Mesodermal cell (in vitro differentiated cells): Measurements from ENCODE around the gene PSMC3IP. TPM values are rescaled to one million over a fixed set of nuclear protein-coding genes. Genes with fewer than 3 reads are reported as not detected.
"Not testable (repeated sequence)": the region's sequence is repeated elsewhere in the genome, so short reads cannot be mapped to it uniquely, and the experiment has no call there.

Experiments
- H3K27ac ChIP-seq: 2 replicates; pipeline ENCODE4 v1.7.0; 2013; ENCODE audit warnings: mild to moderate bottlenecking, low read depth, low read length, moderate library complexity; ENCODE audit not compliant: severe bottlenecking
- H3K36me3 ChIP-seq: 2 replicates; pipeline ENCODE4 v1.7.1; 2013; ENCODE audit warnings: mild to moderate bottlenecking, low read length, moderate library complexity; ENCODE audit not compliant: control insufficient read depth, insufficient read depth
- H3K4me1 ChIP-seq: one replicate; pipeline ENCODE4 v1.7.1; 2013; ENCODE audit warnings: mild to moderate bottlenecking, low read length; ENCODE audit not compliant: insufficient read depth, control insufficient read depth, poor library complexity, severe bottlenecking
- H3K4me3 ChIP-seq: 2 replicates; pipeline ENCODE4 v1.7.0; 2013; ENCODE audit warnings: low read length, control low read depth, mild to moderate bottlenecking; ENCODE audit not compliant: insufficient read depth, poor library complexity, severe bottlenecking; ENCODE audit errors: extremely low read depth
- H3K9me3 ChIP-seq: 2 replicates; pipeline ENCODE4 v1.7.1; 2013; ENCODE audit warnings: mild to moderate bottlenecking, low read length, moderate library complexity; ENCODE audit not compliant: control insufficient read depth
- WGBS, 2 experiments: methylation state at CpG; one replicate each; pipeline ENCODE4 v1.1.5; 2013; ENCODE audit warnings: missing lambda C conversion rate in 2 of 2; ENCODE audit not compliant: insufficient coverage in 2 of 2; 5-methylcytosine and 5-hydroxymethylcytosine counted together
- polyA plus RNA-seq, 2 experiments: library from polyadenylated mRNA; stranded (reverse); fragments of 50-300 nt; gene quantifications; one replicate each; pipeline ENCODE4 v1.2.3, GENCODE V29; 2013

The PSMC3IP gene, protein sequence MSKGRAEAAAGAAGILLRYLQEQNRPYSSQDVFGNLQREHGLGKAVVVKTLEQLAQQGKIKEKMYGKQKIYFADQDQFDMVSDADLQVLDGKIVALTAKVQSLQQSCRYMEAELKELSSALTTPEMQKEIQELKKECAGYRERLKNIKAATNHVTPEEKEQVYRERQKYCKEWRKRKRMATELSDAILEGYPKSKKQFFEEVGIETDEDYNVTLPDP
- 13.9 TPM for polyA plus RNA-seq (2013, experiment 1 of 2)
- 12.8 TPM for polyA plus RNA-seq (2013, experiment 2 of 2)

DNA sequence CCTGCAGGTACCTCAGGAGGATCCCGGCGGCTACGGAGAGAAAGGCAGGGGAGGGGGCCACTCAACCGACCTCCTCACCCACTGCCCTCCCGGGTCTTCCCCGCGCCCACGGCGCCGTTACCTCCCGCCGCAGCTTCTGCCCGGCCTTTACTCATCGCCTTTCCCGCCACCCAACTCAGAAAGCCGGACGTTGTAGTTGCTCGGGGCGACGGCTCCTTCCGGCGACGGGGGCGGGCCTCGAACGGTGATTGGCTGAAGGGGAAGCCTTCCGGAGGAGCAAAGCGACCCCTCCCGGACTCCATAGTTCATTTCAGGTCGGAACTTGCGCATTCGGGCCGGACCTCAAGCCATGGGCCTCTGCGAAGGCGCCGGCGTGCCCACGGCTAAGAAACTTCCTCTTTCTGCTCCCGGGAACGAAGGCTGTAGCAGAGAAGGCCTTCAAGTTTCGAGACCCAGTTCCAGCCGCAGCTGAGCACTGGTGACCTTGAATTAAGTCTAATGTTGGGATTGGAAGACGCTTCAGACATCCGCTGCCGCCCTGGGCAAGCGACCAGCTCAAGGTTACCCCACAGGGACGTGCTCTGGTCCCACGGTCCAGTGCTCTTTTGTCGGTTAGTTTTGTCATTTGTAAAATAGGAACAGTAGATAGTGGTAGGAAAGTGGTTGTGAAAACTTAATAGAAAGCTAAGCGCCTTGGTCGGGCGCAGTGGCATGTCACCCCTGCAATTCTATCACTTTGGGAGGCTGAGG lies at the start of gene PSMC3IP:
TSS of gene PSMC3IP (minus strand) at position 198 of the 750 bp plus-strand sequence. CDS start at position 155, 43 bp downstream.
- Histone ChIP-seq H3K36me3 (peaks cover 71% of the 10 kb centered on the region), H3K27ac (peak within 1 kb of the TSS; percentile 81)

DNA sequence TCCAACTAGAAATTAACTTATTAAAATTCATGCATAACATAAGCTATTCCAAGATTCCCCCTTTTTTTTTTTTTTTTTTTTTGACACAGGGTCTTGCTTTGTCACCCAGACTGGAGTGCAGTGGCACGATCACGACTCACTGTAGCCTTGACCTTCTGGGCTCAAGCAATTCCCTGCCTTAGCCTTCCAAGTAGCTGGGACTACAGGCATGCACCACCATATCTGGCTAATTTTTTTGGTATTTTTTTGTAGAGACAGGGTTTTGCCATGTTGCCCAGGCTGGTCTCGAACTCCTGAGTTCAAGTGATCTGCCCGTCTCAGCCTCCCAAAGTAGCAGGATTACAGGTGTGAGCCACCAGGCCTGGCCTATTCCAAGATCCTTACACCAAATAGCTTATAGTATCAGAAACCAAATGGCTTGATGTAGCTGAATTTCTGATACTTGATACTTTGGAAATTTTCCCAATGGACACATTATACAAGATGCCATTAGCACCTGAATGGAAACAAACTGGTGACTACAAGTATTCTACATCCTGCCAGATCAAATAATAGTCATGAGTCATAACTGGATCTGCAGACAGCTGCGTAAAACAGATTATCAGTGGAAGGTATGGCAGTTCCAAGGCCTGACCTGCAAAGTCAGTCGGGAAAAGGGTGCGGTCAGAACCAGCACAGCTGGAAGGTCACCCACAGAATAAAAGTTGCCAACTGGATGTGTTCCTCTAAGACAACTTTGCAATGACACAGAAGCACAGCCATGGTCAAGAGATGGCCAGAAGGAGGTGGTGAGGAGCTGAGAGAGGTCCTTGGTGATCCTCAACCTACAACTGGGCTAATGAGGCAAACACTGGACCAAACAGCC lies 46.4 kb upstream of the PSMC3IP start:
- H3K4me1 ChIP-seq: no peaks in the 10 kb centered on the region
- H3K9me3 ChIP-seq: no peaks in the 10 kb centered on the region
- 93 to 100% methylated on average over 7 of the region's 7 CpGs for WGBS, 2 experiments
- H3K36me3 ChIP-seq: no peaks in the 10 kb centered on the region
- no peak overlapping the region for H3K27ac ChIP-seq
- H3K4me3 ChIP-seq: no peak overlapping the region

More for the DNA sequence above, at the start of gene PSMC3IP:
- 0% methylated on average over 44 to 48 of the region's 52 CpGs for WGBS, 2 experiments
- Histone ChIP-seq H3K9me3 (no peaks in the 10 kb centered on the region), H3K4me1 (peaks cover 9% of the 10 kb centered on the region), H3K4me3 (peak within 1 kb of the TSS; percentile 77)

GRCh38 chr17:42623271-42623670 lies 45.7 kb upstream of the PSMC3IP start:
- Histone ChIP-seq H3K4me1 (no peaks in the 10 kb centered on the region), H3K4me3 (no peak overlapping the region), H3K9me3 (no peaks in the 10 kb centered on the region), H3K36me3 (no peaks in the 10 kb centered on the region), H3K27ac (no peak overlapping the region)
- 83% methylated on average over 1 of the region's 2 CpGs; no CpG with 5 or more reads in 1 of the 2 experiments for WGBS, 2 experiments

- not testable (repeated sequence) for H3K27ac ChIP-seq, H3K4me1 ChIP-seq, H3K36me3 ChIP-seq, H3K9me3 ChIP-seq, H3K4me3 ChIP-seq
- WGBS, 2 experiments: 84 to 93% methylated on average over 3 of the region's 3 CpGs
Measured at GRCh38 chr17:42621987-42622386, 44.5 kb upstream of the PSMC3IP start.

GRCh38 chr17:42618442-42619150 lies 41.1 kb upstream of the PSMC3IP start:
- H3K4me1 ChIP-seq: no peaks in the 10 kb centered on the region
- peaks cover 26% of the 10 kb centered on the region for H3K36me3 ChIP-seq
- WGBS, 2 experiments: 79% methylated on average over 9 of the region's 9 CpGs
- no peaks in the 10 kb centered on the region for H3K9me3 ChIP-seq
- H3K4me3 ChIP-seq: no peak overlapping the region
- H3K27ac ChIP-seq: no peak overlapping the region

- no peaks in the 10 kb centered on the region for H3K9me3 ChIP-seq
- no peak overlapping the region for H3K4me3 ChIP-seq
- no peaks in the 10 kb centered on the region for H3K4me1 ChIP-seq
- WGBS, 2 experiments: 86 to 92% methylated on average over 1 to 3 of the region's 4 CpGs
- peaks cover 30% of the 10 kb centered on the region for H3K36me3 ChIP-seq
- no peak overlapping the region for H3K27ac ChIP-seq
Measured at GRCh38 chr17:42617956-42618431, 40.5 kb upstream of the PSMC3IP start.

DNA sequence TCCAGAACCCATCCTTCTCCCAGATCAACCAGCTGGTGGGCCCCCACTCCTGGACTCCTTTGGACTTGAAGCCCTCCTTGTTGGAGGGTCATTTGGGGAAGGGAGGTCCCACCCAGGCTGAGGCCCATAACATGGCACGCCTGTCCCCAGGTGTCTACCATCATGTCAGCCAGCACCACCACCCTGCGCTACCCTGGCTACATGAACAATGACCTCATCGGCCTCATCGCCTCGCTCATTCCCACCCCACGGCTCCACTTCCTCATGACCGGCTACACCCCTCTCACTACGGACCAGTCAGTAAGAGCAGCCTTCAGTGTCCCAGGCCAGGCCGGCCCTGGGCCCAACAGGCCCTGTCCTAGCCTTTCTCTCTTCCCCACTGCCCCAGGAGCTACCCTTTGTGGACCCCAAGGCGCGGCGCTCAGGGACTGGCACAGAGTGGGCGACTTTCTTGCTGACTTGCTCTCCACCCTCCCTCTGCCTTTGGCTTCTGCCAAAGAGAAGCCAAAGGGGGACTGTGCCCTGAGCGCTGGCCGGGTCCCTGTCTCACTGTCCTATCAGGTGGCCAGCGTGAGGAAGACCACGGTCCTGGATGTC lies 36.3 kb upstream of the PSMC3IP start:
- no peak overlapping the region for H3K27ac ChIP-seq
- H3K4me3 ChIP-seq: no peak overlapping the region
- H3K4me1 ChIP-seq: no peaks in the 10 kb centered on the region
- H3K9me3 ChIP-seq: no peaks in the 10 kb centered on the region
- 97 to 99% methylated on average over 12 to 13 of the region's 17 CpGs for WGBS, 2 experiments
- H3K36me3 ChIP-seq: peaks cover 53% of the 10 kb centered on the region

- no peaks in the 10 kb centered on the region for H3K4me1 ChIP-seq
- peaks cover 53% of the 10 kb centered on the region for H3K36me3 ChIP-seq
- WGBS, 2 experiments: 100% methylated on average over 3 to 4 of the region's 4 CpGs
- H3K9me3 ChIP-seq: no peaks in the 10 kb centered on the region
- H3K4me3 ChIP-seq: no peak overlapping the region
- no peak overlapping the region for H3K27ac ChIP-seq
Measured at GRCh38 chr17:42612013-42612412, 34.5 kb upstream of the PSMC3IP start.

GRCh38 chr17:42609814-42610801 lies 32.6 kb upstream of the PSMC3IP start:
- not testable (repeated sequence) for H3K9me3 ChIP-seq, H3K4me1 ChIP-seq
- H3K27ac ChIP-seq: peak overlapping the region; percentile 75
- peaks cover 47% of the 10 kb centered on the region for H3K36me3 ChIP-seq
- WGBS, 2 experiments: 13 to 21% methylated on average over 23 of the region's 42 CpGs
- peak overlapping the region; percentile 94 for H3K4me3 ChIP-seq
